ENCODE measurements around the gene GPR132.

- TF ChIP-seq ZFP36 (IDR thresholded peaks at IDR 0.05; ENCODE audit: borderline replicate concordance, partially characterized antibody) (no peak), CTCF (IDR thresholded peaks at IDR 0.05) (no peak), CEBPB (IDR thresholded peaks at IDR 0.05) (no peak), KDM1A (IDR thresholded peaks at IDR 0.05; ENCODE audit: low read depth) (no peak), EP300 (IDR thresholded peaks at IDR 0.05) (no peak)
Observed at GRCh38 chr14:105039458-105040205, 25.6 kb downstream of the GPR132 start.

All from A549 (cell line).